ENCODE data around the gene GPR62. TPM values are rescaled to one million over a fixed set of nuclear protein-coding genes. Genes with fewer than 3 reads are reported as not detected.

Gene GPR62
- total and polyA plus RNA-seq, 2 experiments from 2014 or later: 0.10 to 0.38 TPM

- no peak overlapping the region for H3K4me3 ChIP-seq
- H3F3A ChIP-seq (replicated peaks; ENCODE audit: low read depth): no peaks in the 10 kb centered on the region
- no peaks in the 10 kb centered on the region for H3K4me1 ChIP-seq (ENCODE audit: insufficient read depth)
- no peaks in the 10 kb centered on the region for H3K36me3 ChIP-seq (ENCODE audit: insufficient read depth)
- no peak overlapping the region for H3K4me2 ChIP-seq
- H3K27me3 ChIP-seq (ENCODE audit: insufficient read depth): peaks cover 44% of the 10 kb centered on the region
- H4K20me1 ChIP-seq (replicated peaks; ENCODE audit: insufficient read depth): no peaks in the 10 kb centered on the region
- ATAC-seq: no peak
- no peak overlapping the region for H3K27ac ChIP-seq (ENCODE audit: low read depth)
- DNase-seq (ENCODE audit: low spot score): no peak
- Mint-ChIP-seq H3K27ac (no peak overlapping the region), H3K36me3 (ENCODE audit: low read depth) (no peaks in the 10 kb centered on the region), H3K9me3 (no peaks in the 10 kb centered on the region), H3K4me1 (peaks cover 2% of the 10 kb centered on the region; the same call in 1 of the 3 replicates), H3K4me3 (no peak overlapping the region), H3K27me3 (ENCODE audit: insufficient read depth, low read depth, poor library complexity) (peaks cover 38% of the 10 kb centered on the region)
- no peaks in the 10 kb centered on the region for H3K9me2 ChIP-seq (ENCODE audit: insufficient read depth)
- no peaks in the 10 kb centered on the region for H3K79me2 ChIP-seq (replicated peaks; ENCODE audit: insufficient read depth)
- H2AFZ ChIP-seq: no peak overlapping the region
- TF ChIP-seq EZH2 (IDR thresholded peaks at IDR 0.05; ENCODE audit: low read depth, unreplicated experiment) (no peak), REST (IDR thresholded peaks at IDR 0.05; ENCODE audit: unreplicated experiment) (no peak), STAT1 (IDR thresholded peaks at IDR 0.05; ENCODE audit: unreplicated experiment) (no peak), ZNF331 (CRISPR knock-in tag; IDR thresholded peaks at IDR 0.05; ENCODE audit: low read depth) (no peak), JUNB (IDR thresholded peaks at IDR 0.05; ENCODE audit: unreplicated experiment) (no peak), ZNF462 (CRISPR knock-in tag; IDR thresholded peaks at IDR 0.05) (no peak)
Measured at GRCh38 chr3:51950899-51951298, 4.3 kb upstream of the GPR62 start.
